HUDEP-2 (cell line): Measurements from ENCODE around the gene UBIAD1.
"Not testable (repeated sequence)": the region's sequence is repeated elsewhere in the genome, so short reads cannot be mapped to it uniquely, and the experiment has no call there.

Source experiments
- DNase-seq, 76 experiments: peaks; one replicate each; lab custom pipeline; 2025; ENCODE audit not compliant: unreplicated experiment in 76 of 76; lab: John Stamatoyannopoulos, UW

UBIAD1 gene

DNA sequence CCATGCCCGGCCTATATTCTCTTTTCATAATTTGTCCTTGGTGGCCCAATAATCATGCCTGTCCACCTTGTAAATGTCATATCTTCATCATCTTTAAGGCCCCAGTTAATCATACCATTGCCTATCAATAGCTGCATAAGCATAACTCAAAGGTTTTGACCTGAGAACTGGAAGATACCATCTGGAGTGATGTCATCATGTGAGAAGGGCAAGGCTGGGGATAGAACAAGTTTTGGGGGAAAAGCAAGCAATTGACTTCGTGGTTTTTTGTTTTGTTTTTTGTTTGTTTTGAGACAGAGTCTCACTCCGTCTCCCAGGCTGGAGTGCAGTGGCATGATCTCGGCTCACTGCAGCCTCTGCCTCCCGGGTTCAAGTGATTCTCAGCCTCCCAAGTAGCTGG lies 6.2 kb downstream of the UBIAD1 start:
- no peak for DNase-seq

DNA sequence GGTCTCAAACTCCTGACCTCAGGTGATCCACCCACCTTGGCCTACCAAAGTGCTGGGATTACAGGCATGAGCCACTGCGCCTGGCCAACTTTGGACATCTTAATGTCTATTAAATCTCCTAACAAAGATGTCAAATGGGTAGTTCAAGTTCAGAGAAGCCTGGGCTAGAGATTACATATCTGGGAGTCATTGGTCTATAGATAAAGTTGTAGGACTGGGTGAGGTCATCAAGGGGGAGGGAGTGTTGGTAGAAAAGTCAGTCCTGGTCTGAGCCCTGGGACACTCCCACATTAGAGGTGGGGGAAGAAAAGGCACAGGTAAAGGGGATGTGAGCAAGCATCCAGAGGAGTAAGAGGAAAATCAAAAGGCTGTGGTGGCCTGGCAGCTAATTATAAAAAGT lies 6.6 kb downstream of the UBIAD1 start:
- DNase-seq: peak in 10 of 76 experiments; percentile 3 to 36 (median 14)

DNA sequence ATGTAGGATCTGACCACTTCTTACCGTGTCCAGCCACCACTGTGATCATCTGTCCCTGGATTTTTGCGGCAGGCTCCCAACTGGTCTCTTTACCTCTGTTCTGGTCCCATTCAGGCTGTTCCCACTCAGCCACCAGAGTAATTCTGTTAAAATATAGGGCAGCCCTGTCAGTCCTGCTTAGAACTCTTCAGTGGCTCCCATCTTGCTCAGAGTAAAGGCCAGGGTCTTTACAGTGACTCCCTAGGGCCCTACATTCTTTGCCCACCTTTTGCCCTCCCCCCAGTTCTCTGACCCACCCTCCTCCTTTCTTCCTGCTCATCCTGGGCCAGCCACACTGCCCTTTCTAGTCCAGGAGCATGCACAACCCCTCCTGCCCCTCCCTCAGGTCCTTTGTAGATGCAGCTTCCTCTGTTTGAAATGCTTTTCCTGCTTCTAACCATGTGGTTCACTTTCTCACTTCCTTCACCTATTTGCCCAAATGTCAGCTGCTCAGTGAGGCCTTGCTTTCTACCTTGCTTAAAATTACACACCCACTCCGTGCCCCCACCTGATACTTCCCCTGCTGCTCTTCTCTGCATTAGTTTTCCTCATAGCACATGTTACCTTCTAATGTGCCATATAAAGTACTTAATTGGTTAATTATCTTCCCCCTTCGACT lies 7.8 kb downstream of the UBIAD1 start:
- no peak for DNase-seq

DNA sequence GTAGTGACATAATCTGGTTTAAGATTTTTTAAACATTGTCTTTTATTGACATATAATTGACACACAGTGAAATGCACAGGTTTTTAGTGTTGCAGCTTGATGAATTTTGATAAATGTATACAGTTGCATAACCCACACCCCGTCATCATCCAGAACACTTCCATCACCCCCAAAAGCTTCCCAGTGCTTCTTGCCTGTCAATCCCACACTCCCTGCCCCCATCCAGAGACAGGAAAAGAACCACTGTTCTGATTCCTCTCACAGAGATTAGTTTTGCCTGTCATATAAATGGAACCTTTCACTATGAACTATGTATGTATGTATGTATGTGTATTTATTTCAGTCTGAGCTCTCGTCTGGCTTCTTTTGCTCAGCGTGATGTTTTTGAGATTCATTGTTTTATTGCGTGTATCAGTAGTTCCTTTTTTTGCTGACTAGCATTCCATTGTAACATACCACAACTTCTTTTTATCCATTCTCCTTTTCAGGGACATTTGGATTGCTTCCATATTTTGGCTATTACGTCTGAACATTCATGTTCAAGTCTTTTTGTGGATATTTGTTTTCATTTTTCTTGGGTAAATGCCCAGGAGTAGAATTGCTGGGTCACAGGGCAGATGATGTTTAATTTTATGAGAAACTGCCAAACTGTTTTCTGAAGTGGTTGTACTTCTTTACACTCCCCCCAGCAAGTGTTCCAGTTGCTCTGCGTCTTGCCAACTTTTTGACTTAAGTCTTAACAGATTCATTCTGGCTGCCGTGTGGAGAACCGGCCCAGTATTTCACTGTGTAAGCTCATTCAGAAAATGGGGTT lies 8.7 kb downstream of the UBIAD1 start:
- no peak for DNase-seq

DNA sequence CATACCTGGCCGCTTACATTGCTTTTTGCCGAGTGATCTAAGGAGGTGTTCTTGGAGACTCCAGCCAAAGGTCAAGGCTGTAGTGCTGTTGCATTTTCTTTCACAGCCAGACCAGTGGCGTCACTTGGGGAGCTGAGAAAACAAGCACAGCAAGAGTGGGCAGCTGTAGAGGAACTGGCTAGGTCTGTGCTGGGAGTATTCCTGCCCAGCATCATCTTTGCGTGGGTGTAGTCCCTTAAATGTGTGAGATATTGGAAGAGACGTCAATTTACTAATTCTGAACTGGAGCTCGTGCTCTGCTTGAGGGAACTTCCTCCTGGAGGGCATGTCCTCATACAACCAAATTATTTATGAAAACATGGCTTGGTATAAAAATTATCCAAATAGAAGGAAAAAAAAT lies 10.2 kb downstream of the UBIAD1 start:
- no peak for DNase-seq

DNA sequence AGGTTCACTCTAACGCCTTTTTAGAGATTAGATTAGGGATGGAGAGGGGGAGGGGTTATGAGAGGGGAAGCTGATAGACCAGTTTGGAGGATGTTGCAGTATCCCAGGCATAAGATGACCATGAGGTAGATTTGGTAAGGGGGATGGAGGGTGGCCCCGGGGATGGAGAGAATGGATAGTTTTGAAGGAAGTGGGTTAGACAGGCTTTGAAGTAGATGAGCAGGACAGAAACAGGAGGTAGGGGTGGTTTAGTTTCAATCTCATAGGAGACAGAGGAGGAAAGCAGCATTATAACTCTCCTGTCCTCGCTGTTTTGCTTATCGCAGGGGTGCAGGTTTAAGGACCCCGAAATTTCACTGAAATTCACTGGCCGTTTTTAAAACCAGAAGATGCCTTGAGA lies 11.8 kb downstream of the UBIAD1 start:
- DNase-seq: no peak

DNA sequence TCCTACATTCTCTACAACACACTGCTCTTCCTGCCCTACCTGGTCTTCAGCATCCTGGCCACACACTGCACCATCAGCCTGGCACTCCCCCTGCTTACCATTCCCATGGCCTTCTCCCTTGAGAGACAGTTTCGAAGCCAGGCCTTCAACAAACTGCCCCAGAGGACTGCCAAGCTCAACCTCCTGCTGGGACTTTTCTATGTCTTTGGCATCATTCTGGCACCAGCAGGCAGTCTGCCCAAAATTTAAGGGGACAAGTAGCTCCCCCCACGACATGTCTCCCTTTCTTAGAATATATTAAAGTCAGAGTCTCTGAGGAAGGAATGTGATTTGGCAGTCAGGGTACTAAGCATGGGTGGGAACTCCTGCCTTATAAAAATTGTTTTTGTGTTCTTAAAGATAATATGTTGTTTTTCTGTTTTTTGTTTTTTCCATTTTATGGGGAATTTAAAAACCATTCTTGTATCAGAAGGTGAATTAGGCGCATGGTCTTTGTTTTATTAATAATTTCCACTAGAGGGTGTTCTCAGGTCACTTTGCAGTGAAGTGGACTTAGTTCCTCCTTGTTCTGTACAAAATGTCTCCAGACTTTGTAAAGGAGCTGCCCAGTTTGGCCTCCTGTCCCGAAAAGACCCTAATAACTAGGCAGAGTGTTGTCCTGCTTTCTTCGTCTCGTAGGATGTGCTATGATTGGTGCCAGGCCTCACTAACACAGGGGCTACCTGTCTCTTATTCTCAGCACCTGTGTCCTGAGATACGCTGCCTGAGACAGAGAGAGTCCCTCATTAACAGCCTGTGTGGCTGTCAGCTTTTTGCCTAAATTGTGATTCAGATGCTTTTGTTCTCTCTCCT lies 13.1 kb downstream of the UBIAD1 start:
- DNase-seq: peak in 1 of 76 experiments; percentile 3

DNA sequence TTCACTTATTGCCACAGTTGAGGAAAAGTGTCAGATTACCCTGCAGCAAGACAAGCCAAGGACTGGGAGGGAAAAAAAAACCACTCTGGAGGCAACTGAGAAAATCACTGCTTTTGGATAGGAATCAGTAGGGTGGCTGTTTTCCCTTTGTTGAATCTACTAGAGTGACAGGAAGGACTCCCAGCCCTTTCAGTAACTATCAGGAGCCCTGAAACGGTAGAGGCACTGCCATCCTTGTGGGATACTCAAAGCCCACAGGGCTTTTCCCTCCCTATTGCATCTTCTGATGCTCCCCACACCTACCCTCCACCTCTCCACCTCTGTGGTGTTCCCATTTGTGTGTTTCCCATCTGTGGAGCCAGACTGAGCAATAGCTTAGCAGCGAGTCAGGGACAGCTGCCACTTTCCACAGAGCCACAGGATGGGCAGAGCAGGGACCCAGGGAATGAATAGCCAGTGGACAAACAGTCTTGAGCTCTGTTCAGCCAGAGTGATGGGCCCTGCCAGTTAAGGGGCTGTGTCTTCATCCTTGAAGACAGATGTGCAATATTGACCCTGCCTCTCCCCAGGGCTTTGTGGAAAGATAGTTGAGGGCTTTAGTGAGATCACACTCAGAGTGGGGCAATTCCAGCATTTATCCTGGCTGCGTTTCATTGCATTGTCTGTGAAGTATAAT lies 13.9 kb downstream of the UBIAD1 start:
- no peak for DNase-seq

DNA sequence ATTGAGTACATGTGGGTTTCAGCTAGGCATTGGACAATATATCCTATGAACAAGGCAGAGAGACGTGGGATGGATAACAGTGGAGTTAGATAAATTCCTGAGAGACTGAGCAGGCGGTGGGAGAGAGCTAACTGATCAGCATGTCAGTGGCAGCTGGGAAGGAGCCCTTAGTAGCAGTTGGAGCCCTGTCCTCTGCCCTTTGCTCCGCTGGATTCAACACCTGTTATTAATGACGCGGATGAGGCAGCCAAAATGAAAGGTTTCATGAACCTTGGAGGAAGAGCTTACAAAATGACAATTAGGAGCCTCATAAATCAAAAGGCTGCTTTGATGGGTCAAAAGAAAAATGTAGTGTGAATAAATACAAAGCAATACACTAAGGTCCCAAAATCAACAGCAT lies 16.1 kb downstream of the UBIAD1 start:
- no peak for DNase-seq

DNA sequence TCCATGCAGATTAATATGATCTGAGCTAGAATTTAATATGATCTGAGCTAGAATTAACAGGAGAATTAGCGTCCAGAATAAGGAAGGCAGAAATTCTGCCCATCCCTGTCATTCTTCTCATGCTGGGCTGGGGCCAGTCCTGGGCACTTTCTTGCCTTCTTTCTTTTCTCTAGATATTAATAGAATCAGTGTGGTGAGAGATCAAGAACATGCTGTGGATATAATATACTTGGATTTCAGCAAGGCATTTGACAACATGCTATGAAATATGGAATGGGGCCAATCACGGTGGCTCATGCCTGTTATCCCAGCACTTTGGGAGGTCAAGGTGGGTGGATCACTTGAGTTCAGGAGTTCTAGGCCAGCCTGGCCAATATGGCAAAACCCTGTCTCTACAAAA lies 18.1 kb downstream of the UBIAD1 start:
- DNase-seq: no peak

DNA sequence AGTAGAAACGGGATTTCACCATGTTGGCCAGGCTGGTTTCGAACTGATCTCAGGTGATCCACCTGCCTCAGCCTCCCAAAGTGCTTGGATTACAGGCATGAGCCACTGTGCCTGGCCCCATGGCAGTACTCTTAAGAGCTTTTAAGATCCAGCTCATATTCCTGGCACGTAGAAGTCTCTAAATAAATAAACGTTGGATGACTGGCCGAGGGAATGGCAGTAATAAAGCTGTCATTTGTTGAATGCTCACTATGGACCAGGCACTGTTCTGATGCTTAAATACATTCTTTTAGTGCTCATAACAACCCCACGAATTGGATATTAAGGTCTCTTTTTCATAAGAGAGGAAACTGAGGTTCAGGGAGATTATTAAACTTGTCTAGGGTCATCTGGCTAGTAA lies 20.9 kb downstream of the UBIAD1 start:
- no peak for DNase-seq

DNA sequence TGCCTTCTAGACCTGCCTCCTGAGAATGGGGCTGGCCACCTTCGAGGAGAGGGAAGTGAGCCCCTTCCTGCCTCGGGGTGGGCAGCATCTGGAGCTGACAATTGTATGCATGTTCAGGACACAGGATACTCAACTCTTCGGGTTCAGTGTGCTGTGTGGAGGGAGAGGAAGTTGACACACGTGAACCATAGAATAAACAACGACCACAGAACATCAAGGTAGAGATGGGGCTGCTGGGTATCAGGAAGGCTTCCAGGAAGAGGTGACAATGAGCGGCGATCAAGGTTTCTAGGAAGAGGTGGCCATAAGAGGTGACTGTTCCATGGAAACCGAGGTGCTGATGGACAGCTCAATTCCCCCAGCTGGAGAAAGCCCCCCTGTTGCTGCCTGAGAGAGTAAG lies 22.0 kb downstream of the UBIAD1 start:
- DNase-seq: no peak

DNA sequence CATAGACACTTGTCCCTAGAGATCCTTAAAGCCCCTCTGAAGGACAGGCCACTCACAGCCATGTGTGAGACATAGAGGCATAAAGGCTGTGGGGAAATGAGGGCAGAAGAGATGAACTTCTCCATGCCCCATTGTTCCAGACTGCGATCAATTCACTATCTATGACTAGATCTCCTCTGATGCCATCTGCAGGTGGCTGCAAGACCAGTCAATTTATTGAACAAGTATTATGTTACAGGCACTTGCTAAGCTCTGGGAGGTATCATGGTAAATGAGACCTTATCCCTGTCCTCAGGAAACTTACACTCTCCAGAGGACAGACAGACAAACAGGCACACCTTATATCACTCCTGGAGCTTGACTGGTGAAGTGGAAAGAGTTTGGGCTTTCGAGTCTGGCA lies 22.9 kb downstream of the UBIAD1 start:
- DNase-seq: no peak

DNA sequence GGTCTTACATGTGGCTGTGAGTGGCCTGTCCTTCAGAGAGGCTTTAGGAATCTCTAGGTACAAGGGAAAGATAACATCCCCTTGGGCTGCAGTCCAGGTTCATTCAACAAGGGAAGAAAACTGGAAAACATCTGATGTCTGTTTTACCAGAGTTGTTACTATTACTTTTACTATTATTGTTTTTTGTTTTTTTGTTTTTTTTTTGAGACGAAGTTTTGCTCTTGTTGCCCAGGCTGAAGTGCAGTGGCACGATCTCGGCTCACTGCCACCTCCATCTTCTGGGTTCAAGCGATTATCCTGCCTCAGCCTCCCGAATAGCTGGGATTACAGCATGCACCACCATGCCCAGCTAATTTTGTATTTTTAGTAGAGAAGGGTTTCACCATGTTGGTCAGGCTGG lies 24.8 kb downstream of the UBIAD1 start:
- DNase-seq: not testable (repeated sequence)

DNA sequence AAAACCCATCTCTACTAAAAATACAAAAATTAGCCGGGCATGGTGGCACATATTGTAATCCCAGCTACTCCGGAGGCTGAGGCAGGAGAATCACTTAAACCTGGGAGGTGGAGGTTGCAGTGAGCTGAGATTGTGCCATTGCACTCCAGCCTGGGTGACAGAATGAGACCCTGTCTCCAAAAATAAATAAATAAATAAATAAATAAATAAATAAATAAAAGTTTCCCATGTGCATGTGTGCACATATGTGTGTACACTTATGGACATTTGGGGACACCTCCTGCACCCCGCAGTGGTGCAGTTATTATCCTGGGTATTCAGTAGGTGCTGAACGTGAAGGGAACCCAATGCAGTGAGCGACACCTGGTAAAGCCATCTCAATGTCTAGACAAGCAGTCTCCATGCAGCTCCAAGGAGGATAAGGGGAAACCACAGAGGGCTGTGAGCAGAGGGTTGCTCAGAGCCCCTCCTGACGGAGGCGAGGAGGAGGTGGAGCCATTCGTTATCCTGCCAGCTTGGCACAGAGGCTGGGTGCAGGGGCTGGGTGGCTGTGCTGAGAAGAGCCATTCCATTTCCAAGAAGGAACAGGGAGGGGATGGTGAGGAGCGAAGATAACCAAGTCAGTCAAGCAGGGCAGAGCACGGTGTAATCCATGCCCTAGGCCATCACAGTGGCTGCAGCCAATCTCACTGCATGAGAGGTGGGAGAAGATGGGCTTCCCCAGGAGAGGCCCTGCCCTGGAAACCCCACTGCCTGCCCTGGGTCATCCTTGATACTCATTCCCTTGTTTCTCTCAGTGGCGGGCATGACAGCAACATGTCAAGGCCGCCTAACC lies 25.6 kb downstream of the UBIAD1 start:
- DNase-seq: peak in 58 of 76 experiments; percentile 3 to 82 (median 41)

DNA sequence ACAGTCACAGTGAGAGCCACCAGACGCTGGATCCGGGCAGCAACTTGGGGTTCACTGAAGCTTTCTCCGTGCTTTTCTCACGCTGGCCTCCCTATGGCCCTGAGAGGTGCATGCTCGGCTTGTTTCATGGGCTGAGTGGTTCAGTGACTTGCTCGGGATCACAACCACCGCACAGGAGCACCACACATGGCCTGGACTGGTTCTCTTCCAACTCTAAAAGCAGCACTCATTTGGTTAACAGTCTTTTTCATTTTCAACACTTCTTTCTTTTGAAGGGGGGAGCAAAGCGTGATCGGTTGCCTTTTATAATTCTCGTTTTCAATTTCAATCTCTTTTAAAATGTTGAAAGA lies 26.2 kb downstream of the UBIAD1 start:
- no peak for DNase-seq

DNA sequence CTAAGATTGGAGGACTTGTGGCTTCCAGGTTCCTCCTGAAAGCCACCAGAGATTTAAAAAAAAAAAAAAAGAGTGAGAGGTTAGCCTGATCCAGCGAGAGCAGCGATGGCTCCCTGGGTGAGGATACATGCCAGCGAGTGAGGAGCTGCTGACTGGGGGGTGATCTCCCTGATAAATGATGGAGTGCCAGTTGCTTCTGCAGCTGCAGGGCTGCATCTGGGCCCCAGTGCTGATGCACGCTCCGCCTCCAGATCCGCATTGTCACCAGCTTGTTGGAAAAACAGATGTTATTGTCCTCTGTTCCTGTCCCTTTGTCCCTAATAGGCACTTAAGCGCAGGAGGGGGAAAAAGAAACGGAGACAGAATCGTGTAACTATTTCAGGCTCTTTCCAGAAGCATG lies 28.6 kb downstream of the UBIAD1 start:
- no peak for DNase-seq

DNA sequence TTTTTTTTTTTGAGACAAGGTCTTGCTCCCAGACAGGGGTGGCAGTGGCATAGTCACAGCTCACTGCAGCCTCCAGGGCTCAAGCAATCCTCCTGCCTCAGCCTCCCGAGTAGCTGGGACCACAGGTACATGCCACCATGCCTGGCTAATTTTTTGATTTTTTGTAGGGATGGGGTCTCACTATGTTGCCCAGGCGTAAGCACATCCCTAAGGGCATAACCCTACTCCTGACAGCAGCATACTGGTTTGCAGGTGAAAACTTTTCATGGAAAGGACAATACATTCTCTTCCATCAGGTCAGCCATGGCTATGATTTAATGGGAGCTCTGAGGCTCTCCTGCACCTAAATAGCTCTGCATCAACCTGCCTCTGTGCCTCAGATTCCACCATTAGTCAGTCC lies 29.4 kb downstream of the UBIAD1 start:
- no peak for DNase-seq

DNA sequence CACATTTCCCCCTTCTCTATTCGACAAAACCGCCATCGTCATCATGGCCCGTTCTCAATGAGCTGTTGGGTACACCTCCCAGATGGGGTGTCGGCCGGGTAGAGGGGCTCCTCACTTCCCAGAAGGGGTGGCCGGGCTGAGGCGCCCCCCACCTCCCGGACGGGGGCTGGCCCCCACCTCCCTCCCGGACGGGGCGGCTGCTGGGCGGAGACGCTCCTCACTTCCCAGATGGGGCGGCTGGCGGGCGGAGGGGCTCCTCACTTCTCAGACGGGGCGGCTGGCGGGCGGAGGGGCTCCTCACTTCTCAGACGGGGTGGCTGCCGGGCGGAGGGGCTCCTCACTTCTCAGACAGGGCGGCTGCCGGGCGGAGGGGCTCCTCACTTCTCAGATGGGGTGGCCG lies 32.5 kb downstream of the UBIAD1 start:
- DNase-seq: not testable (repeated sequence)

DNA sequence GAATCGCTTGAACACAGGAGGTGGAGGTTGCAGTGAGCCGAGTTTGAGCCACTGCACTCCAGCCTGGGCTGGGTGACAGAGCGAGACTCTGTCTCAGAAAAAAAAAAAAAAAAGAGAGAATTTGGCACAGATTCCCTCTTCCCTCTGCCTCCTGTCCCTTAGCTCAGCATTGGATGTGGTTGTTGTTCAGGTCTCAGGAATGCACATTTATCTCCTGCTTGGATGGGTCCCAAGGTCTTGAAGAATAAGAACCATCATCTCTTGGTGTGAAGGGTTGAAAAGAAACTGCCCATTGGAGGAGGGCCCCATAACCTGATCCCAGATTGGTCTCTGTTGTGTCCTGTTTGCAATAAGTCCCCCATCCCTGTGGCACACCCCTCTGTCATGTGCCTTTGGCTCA lies 34.9 kb downstream of the UBIAD1 start:
- DNase-seq: no peak
